Endometrial microvascular endothelial cells (primary cell): ENCODE data around the gene VKORC1. TPM values are rescaled to one million over a fixed set of nuclear protein-coding genes. Genes with fewer than 3 reads are reported as not detected.

Experiments used
- in situ Hi-C: cut with HindIII; loops from 2 replicates; pipeline ENCODE4 v1.10.0; 2017; ENCODE audit warnings: low sequenced_read_pairs, low pct_unique_long_range_greater_than_20kb; ENCODE audit errors: inconsistent ontology term
- total RNA-seq: library from RNA; depleted of rRNA; stranded (reverse); fragments of >200 nt; gene quantifications from one replicate; pipeline ENCODE4 v1.2.3, GENCODE V29; 2015; ENCODE audit errors: inconsistent ontology term

VKORC1 gene
- total RNA-seq, 1 donor from 2014 or later = 179 TPM

DNA sequence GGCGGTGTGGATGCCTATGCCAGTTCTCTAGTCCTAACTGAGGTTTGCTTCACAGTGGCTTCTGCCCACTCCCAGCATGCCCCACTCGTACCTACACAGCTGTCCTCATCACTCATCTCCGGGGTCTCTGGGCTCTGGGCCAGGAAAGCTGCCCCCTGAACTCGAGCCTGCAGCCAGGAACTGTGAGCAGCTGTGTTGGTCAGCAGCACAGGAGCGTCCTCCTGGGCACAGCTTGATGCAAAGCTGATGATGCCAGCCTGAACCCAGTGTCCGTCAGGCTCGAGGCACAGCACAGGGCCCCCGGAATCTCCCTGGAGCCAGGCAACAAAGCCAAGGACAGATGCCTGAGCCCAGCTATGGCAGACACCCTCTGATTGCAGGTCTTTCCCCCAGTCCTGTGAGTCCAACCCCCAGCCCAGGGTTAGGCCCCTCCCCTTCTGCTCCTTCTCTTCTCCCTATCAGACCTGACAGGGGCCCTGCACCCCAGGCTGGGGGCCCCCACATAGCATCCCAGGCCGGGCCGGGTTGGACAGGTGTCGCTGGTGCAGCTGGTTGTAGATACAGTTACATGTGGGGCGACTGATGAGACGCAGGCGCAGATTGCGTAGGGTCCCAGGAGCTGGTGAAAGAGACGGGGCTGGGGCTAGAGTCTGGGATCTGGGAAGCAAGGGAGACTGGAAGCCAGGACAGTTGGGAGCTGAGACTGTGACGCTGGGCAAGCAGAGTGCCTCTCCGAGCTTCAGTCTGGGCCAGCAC, 8.5 kb downstream of the VKORC1 start:
- in situ Hi-C loops = no loop called here

DNA sequence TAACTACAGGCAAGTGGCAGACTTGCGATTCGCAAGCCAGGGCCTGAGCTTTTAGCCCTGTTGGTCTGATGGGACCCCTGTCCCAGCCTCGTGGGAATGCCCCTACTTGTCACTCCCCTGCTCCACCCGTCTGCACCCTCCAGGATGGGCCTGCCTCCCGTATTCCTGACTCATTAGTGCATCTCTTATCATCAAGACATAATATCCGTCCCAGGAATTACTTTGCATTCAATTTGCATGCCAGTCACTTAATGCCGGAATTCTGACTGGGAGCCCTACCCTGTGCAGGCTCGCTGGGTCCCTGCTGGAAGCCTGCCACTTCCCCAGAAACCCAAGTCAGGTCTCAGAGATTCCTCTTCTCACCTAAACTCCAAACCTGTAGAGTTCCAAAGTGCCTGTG, 9.2 kb downstream of the VKORC1 start:
- in situ Hi-C loops = no loop called here

- in situ Hi-C loops = no loop called here
Observed at GRCh38 chr16:31084584-31085302, 9.9 kb downstream of the VKORC1 start.

GRCh38 chr16:31083981-31084380, 10.6 kb downstream of the VKORC1 start:
- in situ Hi-C loops = no loop called here

DNA sequence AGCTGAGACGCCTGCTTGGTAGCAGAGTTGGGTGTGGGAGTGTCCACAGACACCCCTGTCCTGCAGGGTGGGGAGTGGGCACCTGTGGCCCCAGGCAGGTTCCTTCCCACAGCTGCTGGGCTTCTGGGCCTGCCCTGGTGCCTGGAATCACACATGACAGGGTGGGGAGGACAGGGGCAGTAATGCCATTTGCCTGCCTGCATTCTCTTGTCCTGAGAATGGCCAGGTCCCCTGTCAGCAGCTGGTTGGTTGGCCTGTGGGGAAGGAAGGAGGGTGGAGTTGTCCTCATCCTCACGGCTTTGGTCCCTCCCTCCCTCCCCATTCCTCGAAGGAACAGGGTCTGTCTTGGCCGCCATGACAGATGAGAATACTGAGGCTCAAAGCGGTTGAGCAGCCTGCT, 11.0 kb downstream of the VKORC1 start:
- in situ Hi-C loops = no loop called here

DNA sequence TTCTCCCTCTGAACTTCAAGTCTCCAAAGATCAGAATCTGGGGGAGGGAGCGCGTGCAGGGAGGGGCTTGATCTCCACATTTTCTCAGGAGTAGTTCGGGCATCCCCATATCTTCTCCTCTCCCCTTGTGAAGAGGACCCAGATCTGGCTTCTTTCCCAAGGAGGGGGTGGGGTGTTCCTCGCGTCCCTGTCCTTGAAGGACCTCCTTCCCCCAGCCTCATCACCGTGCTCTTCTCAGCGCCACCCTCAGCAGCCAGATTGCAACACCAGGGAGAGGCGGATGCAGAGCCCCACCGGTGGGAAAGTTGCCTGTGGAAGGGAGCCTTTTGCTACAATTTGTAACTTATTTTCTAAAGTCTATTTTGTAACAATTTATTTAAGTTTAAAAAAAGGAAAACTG, 11.5 kb downstream of the VKORC1 start:
- in situ Hi-C loops = no loop called here

GRCh38 chr16:31082368-31083045, 12.1 kb downstream of the VKORC1 start:
- in situ Hi-C loops = no loop called here

DNA sequence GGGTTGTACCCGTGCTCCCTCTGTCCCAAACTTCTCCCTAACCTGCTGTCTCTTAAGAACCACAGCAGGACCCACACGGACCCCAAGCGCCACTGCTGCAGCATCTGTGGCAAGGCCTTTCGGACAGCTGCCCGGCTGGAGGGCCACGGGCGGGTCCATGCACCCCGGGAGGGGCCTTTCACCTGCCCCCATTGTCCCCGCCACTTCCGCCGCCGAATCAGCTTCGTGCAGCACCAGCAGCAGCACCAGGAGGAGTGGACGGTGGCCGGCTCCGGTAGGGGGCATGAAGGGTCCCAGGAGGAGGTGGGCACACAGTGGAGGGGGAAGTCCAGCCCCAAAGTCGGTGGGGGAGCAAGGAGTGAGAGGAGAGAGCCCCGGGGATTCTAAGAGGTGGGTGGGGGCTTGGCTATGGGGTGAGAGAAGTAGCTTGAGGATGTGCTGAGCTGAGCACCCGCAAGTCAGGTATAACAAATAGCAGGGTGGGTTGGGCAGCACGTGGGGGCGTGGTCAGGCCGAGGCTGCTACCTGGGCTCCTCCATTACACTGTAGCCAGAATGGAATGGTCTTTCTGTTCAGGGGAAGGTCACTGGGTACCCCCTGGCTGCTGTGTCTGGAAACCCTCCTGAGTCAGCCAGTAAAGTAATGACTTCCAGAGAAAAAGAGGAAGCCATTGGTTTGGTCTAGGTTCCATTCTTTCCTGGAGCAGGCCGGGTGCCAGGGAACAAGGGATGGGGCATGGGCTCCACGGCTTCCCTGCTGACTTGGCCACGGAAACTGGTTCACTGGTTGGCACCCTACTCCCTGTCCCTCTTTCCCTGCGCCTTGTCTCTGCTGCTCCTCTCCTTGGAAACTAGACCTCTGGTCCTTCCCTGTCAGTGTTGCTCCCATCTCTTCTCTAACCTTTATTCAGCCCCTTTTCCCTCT, 12.9 kb downstream of the VKORC1 start:
- in situ Hi-C loops = no loop called here

DNA sequence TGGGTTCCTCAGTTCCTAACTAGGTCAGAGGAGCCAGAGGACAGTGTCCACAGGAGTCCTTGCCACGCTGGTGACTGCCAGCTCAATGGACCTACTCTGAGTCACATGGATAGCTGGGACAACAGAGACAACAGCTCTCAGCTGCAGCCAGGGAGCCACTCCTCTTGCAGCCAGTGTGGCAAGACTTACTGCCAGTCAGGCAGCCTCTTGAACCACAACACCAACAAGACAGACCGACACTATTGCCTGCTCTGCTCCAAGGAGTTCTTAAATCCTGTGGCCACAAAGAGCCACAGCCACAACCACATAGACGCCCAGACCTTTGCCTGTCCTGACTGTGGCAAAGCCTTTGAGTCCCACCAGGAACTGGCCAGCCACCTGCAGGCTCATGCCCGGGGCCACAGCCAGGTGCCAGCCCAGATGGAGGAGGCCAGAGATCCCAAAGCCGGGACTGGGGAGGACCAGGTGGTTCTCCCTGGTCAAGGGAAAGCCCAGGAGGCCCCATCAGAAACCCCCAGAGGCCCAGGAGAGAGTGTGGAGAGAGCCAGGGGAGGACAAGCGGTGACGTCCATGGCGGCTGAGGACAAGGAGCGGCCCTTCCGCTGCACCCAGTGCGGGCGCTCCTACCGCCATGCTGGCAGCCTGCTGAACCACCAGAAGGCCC, 13.7 kb downstream of the VKORC1 start:
- in situ Hi-C loops = no loop called here

GRCh38 chr16:31080035-31080629, 14.5 kb downstream of the VKORC1 start:
- in situ Hi-C loops = no loop called here

DNA sequence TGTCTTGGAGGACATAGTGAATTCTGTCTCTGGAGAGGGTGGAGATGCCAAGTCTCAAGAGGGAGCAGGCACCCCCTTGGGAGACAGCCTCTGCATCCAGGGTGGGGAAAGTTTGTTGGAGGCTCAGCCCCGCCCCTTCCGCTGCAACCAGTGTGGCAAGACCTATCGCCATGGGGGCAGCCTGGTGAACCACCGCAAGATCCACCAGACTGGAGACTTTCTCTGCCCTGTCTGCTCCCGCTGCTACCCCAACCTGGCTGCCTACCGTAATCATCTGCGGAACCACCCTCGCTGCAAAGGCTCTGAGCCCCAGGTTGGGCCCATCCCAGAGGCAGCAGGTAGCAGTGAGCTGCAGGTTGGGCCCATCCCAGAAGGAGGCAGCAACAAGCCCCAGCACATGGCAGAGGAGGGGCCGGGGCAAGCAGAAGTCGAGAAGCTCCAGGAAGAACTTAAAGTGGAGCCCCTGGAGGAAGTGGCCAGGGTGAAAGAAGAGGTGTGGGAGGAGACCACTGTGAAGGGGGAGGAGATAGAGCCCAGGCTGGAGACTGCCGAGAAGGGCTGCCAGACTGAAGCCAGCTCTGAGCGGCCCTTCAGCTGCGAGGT, 15.2 kb downstream of the VKORC1 start:
- in situ Hi-C loops = no loop called here

DNA sequence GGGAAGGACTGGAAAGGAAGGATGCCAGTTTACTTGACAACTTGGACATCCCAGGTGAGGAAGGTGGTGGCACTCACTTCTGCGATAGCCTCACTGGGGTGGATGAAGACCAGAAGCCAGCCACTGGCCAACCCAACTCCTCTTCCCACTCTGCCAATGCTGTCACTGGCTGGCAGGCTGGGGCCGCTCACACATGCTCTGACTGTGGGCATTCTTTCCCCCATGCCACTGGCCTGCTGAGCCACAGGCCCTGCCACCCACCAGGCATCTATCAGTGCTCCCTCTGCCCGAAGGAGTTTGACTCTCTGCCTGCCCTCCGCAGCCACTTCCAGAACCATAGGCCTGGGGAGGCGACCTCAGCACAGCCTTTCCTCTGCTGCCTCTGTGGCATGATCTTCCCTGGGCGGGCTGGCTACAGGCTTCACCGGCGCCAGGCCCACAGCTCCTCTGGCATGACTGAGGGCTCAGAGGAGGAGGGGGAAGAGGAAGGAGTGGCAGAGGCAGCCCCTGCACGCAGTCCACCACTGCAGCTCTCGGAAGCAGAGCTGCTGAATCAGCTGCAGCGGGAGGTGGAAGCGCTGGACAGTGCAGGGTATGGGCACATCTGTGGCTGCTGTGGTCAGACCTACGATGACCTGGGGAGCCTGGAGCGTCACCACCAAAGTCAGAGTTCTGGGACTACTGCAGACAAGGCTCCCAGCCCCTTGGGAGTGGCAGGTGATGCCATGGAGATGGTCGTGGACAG, 15.8 kb downstream of the VKORC1 start:
- in situ Hi-C loops = no loop called here

DNA sequence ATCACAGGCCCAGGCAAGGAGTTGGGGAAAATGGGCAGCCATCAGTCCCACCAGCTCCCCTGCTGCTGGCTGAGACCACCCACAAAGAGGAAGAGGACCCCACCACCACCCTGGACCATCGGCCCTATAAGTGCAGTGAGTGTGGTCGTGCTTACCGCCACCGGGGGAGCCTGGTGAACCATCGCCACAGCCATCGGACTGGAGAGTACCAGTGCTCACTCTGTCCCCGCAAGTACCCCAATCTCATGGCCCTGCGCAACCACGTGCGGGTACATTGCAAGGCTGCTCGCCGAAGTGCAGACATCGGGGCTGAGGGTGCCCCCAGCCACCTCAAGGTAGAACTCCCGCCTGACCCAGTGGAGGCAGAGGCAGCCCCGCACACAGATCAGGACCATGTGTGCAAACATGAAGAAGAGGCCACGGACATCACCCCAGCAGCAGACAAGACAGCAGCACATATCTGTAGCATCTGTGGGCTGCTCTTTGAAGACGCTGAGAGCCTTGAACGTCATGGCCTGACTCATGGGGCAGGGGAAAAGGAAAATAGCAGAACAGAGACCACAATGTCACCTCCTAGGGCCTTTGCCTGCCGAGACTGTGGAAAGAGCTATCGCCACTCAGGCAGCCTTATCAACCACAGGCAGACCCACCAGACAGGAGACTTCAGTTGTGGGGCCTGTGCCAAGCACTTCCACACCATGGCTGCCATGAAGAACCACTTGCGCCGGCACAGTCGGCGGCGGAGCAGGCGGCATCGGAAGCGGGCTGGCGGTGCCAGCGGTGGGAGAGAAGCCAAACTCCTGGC, 16.8 kb downstream of the VKORC1 start:
- in situ Hi-C loops = no loop called here

- in situ Hi-C loops = no loop called here
Observed at GRCh38 chr16:31077024-31077423, 17.6 kb downstream of the VKORC1 start.

GRCh38 chr16:31076319-31076718, 18.3 kb downstream of the VKORC1 start:
- in situ Hi-C loops = no loop called here

DNA sequence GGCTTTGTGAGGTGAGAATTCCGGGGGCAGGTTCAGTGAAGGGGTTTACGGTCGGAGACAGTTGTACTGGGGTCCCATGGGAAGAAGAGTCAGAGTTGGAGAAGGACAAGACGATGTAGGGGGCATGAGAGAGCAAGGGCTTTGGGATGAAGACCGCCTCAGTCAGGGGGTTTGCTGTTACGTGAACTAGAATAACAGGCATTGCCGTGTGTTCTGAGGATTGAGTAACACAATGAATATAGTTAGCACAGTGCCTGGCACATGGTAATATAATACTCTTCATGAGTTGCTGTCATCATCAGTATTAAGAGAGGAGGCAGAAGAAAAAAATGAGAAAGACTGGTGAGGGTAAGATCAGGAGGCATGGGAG, 19.8 kb downstream of the VKORC1 start:
- in situ Hi-C loops = loop anchor here (25.0 kb wide), 1 partner anchor 112 kb away; the partner anchor contains the start of gene SETD1A
